BJ (cell line): Measurements from ENCODE around the gene INPP5A. TPM values are rescaled to one million over a fixed set of nuclear protein-coding genes. Genes with fewer than 3 reads are reported as not detected.

Experiments
- CTCF ChIA-PET: fragments of 350-600 bp; formaldehyde crosslinking; extraction: SDS; loops from one replicate; lab custom pipeline; 2021; ENCODE audit warnings: antibody characterized with exemption, inconsistent platforms; lab: Yijun Ruan, JAX
- POLR2A ChIA-PET: fragments of 300-600 bp; sonication (Branson Sonifier 250); formaldehyde crosslinking; extraction: SDS; loops from one replicate; lab custom pipeline; 2021; ENCODE audit warnings: antibody characterized with exemption; lab: Charles Lee
- DNase-seq: peaks from one replicate; pipeline ENCODE4 v3.0.0-alpha.2; 2011; ENCODE audit warnings: low read depth
- H3K27me3 ChIP-seq: 2 replicates; pipeline ENCODE4 v1.6.0; 2011; ENCODE audit warnings: low read length; ENCODE audit not compliant: control insufficient read depth, insufficient read depth
- H3K36me3 ChIP-seq: 2 replicates; pipeline ENCODE4 v1.5.1; 2011; ENCODE audit warnings: low read length; ENCODE audit not compliant: control insufficient read depth, insufficient read depth
- H3K4me3 ChIP-seq: 2 replicates; pipeline ENCODE4 v1.5.1; 2011; ENCODE audit warnings: low read depth, mild to moderate bottlenecking, control low read depth, low read length
- CTCF ChIP-seq: IDR thresholded peaks from 2 replicates; pipeline ENCODE4 v1.5.1; 2011; ENCODE audit warnings: low read depth, mild to moderate bottlenecking, control low read depth, inconsistent platforms, low read length, moderate library complexity; ENCODE audit not compliant: insufficient read depth
- polyA plus RNA-seq: library from polyadenylated mRNA; depleted of rRNA; stranded (reverse); fragments of >200 nt; gene quantifications from 2 replicates; pipeline ENCODE4 v1.2.3, GENCODE V29; 2011

The INPP5A gene
- polyA plus RNA-seq, 1 experiment: 60.1 TPM

DNA sequence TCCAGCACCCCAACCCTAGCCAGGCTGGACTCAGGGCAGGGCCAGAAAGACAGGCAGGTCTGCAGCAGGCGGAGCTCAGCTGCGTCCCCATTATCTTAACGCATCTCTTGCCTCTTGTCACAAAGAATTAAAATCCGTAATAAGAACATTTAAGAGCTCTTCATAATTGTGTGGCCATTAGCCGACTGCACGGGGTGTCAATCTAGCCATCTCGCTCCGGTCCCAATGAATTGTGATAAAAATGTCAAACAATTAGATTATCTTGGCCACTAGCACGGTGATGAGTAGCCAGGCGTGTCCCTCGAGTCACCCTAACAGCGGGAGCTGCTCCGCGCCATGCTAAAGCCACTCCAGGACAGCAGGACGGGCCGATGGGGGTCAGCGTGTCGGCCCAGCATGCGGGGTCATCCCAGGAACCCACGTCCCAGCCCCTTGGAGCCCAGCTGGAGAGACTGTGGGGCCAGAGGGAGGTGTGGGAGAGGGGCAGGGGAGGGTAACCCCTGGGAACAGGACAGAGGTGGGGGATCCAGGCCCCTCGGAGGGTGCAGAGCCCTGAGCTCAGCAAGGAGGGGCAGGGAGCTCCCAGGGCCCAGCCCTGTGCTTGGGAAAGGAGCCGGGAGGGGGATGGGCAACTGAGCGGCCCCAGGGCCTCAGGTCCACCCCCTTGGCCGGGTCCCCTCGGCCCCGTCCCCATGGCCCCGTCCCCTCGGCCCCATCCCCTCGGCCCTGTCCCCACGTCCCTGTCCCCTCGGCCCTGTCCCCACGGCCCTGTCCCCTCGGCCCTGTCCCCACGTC, 266.0 kb downstream of the INPP5A start:
- ChIA-PET POLR2A (no interaction called here), CTCF (interaction anchor here (0.9 kb wide), 1 partner anchor 149 kb away, joined by 3 read pairs; no protein-coding TSS in a partner anchor)
- Histone ChIP-seq H3K27me3 (peaks cover 5% of the 10 kb centered on the region; the same call in 1 of the 2 replicates), H3K4me3 (no peak overlapping the region), H3K36me3 (no peaks in the 10 kb centered on the region)
- TF ChIP-seq CTCF: no peak
- DNase-seq: no peak

- no peak for TF ChIP-seq CTCF
- Histone ChIP-seq H3K27me3 (peaks cover 5% of the 10 kb centered on the region; the same call in 1 of the 2 replicates), H3K4me3 (no peak overlapping the region), H3K36me3 (no peaks in the 10 kb centered on the region)
- no peak for DNase-seq
- CTCF ChIA-PET: no interaction called here
- POLR2A ChIA-PET: no interaction called here
Observed at GRCh38 chr10:132804287-132804686, 266.7 kb downstream of the INPP5A start.

- no peak for TF ChIP-seq CTCF
- peaks cover 5% of the 10 kb centered on the region; the same call in 1 of the 2 replicates for H3K27me3 ChIP-seq
- ChIA-PET CTCF (interaction anchor here (1.1 kb wide), 2 partner anchors 17 to 150 kb away, joined by 3 read pairs; no protein-coding TSS in a partner anchor), POLR2A (no interaction called here)
- no peaks in the 10 kb centered on the region for H3K36me3 ChIP-seq
- H3K4me3 ChIP-seq: no peak overlapping the region
- DNase-seq: no peak
Observed at GRCh38 chr10:132804785-132805426, 267.3 kb downstream of the INPP5A start.

GRCh38 chr10:132805599-132805998, 268.0 kb downstream of the INPP5A start:
- ChIA-PET POLR2A (no interaction called here), CTCF (interaction anchor here (1.1 to 1.4 kb wide), 3 partner anchors 11 to 151 kb away, joined by 3 to 4 read pairs (median 3); no protein-coding TSS in a partner anchor)
- DNase-seq: no peak
- Histone ChIP-seq H3K4me3 (no peak overlapping the region), H3K27me3 (peaks cover 5% of the 10 kb centered on the region; the same call in 1 of the 2 replicates), H3K36me3 (no peaks in the 10 kb centered on the region)
- TF ChIP-seq CTCF: no peak

DNA sequence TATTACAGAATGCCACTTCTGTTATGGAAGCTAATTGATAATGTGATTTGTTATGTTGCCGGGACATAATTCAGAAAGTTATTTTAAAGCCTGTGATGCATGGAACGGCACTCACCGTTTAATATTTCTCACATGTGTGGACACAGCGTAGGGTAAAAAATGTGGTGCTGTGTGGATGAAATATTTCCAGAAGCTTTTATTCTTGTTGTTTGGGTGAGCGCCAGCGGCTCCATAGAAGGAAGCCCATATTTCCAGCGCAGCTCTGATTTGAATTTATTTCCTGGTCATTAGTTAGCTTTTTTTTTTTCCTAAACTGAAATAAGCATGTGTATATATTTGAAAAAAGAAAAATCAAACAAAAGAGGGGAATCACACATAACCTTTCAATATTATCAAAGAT, 268.5 kb downstream of the INPP5A start:
- POLR2A ChIA-PET: no interaction called here

More for the DNA sequence above, 268.5 kb downstream of the INPP5A start:
- TF ChIP-seq CTCF: no peak
- peaks cover 5% of the 10 kb centered on the region; the same call in 1 of the 2 replicates for H3K27me3 ChIP-seq
- H3K4me3 ChIP-seq: no peak overlapping the region
- no peaks in the 10 kb centered on the region for H3K36me3 ChIP-seq
- DNase-seq: no peak
- CTCF ChIA-PET: interaction anchor here (1.1 to 1.4 kb wide), 3 partner anchors 12 to 151 kb away, joined by 3 to 4 read pairs (median 3); no protein-coding TSS in a partner anchor
